Activated naive CD8-positive, alpha-beta T cell treated with anti-CD3 and anti-CD28 coated beads, Interleukin-2, amount 50 U/mL, for 16 hours (primary cell): Measurements from ENCODE around the gene NMRK1.

ENCODE experiments used
- DNase-seq: peaks from one replicate; pipeline ENCODE4 v3.0.0-alpha.2; 2020; ENCODE audit warnings: low read depth, low spot score

The NMRK1 gene

DNA sequence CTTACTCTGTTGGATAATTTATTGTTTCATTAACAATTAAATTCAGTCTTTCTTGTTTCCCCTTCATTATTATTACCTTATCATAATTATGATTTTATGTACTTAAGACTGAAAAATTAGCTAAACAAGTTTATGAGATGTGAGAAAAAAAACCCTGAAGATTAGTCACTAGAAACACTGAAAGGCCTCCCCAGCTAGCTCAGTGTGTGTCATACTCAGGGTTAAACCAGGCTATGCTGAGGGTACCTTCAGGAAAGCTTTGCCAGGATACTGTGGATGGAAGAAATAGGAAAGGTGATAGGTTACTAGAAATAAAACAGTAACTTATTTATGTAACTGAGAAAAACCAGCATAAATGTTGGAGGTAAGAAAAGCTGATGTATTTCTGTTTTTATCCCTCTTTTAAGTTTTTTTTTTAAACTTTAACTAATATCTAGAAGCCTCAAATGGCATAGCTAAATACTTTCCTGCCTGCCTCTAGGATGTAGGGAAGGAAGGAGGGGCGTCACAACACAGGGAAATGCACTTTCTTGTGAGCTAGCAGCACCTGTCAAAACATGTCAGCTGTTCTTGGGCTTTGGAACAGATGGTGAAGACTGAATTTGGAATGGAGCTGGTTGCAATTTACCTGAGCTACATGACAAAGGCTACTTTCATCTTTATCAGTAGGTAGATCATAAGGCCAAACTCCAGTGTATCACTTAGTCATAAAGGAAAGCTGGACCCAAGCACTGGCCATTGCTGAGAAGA is 24.2 kb downstream of the NMRK1 start:
- no peak for DNase-seq

DNA sequence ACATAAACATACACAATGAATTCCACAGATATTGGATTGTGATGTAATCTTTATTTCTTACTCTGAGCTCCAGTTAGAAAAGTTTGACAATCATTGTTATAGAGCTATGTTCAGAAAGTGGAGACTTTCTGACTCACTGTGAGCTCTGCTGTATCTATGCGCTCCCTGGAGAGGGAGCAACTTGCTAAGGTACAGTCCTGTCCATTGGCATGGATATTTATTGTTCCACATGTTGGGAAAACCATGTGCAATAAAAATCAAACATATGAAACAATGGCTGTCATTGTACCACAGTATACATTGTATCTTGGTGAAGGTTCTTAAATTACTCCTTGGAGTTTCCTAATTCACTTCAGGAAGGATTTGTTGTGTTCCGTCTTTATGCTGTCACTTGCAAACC is 26.8 kb downstream of the NMRK1 start:
- no peak for DNase-seq

DNA sequence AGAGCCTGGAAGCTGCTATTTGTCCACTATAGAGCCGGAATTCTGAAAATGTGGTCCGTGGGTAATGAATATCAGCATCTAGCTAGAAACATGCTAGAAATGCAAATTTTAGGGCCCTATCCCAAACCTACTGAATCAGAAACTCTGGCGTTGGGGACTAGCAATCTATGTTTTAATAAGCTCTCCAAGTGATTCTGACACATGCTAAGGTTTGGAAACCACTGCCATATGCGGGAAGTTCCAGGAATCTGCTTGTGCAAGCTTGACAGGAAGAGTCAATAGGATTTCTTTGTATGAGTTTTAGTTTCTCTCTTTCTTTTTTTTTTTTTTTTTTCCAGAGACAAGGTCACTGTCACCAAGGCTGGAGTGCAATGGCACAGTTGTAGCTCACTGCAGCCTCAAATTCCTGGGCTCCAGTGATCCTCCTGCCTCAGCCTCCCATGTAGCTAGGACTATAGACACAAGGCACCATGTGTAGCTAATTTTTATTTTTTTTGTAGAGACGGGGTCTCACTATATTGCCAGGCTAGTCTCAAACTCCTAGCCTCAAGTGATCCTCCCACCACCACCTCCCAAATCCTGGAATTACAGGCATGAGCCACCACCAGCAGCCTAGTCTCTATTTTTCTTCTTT is 33.5 kb downstream of the NMRK1 start:
- DNase-seq = no peak

DNA sequence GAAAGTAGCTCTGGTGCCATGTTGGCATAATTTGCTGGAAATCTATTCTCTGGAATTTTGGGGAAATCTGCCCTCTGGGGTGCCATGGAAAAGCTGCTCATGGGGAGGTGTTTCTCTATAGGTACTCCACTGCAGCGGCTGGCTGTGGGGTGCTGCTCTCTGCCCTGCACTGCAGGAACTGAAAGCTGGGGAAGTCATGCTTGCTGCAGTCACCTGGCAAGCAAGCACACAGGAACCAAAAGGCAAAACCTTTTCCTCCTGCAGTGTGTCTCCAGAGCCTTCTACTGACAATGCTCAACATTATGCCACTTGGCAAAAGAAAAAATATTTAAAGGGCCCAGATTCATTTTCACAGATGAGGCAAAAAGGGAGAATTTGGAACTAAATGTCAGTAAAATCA is 34.1 kb downstream of the NMRK1 start:
- no peak for DNase-seq

DNA sequence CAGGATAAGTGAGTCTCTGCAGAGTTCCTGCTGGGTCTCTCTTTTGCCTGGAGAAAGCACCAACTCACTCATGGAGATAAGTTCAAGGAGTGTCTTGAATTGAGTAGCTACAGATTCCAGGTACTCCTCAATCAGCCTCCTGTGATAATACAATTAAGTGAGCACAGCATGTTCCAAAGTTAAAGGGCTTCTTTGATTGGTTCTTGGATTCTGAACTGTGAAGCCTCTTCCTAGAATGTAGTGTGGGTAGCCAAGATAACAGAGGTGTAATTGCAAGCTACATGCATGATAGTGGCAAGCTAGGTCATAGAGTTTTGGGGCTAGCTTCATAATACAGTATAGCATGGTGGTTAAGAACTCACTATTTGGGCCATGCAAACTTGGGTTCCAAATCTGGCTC is 36.7 kb downstream of the NMRK1 start:
- DNase-seq = no peak

DNA sequence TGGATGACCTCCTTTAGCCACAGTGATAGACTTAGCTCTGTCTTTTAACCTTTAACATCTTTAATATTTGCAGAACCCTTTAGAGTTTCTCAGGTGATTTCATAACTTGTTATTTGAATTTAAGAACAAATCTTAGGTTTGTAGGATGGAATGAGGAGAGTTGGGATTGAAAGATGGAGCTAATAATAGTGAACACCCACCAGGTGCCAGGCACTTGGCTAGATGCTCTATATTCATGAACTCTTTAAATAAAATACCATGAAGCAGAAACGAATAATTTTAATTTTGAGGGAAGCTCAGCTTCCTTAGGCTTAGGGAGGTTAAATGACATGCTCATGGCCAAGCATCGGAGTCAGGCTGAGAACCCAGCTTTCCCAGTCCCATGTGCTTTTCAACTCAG is 40.4 kb downstream of the NMRK1 start:
- no peak for DNase-seq

DNA sequence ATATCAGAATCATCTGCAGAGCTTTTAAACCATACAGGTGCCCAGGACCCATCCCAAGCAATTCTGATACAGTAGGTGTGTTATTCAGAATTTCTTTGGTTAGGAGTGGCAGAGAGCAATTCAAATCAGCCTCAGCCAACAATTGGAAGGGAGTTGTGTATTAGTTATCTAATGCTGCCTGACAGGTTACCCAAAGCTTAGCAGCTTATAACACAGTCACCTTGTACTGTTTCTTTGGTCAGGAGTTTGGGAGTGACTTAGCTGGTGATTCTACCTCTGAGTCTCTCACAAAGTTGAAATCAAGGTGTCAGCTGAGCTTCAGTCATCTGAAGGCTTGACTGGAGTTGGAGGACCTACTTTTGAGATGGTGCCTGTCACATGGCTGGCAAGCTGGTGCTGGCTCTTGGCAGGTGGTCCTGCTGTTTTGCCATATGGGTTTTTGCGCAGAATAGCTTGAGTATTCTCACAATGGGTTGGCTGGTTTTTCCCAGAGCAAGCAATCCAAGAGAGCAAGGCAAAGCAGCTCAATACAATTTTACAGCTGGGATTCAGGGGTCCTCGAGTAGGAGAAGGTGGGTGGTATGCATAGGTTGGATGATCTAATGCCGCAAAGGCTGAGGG is 41.1 kb downstream of the NMRK1 start:
- no peak for DNase-seq

DNA sequence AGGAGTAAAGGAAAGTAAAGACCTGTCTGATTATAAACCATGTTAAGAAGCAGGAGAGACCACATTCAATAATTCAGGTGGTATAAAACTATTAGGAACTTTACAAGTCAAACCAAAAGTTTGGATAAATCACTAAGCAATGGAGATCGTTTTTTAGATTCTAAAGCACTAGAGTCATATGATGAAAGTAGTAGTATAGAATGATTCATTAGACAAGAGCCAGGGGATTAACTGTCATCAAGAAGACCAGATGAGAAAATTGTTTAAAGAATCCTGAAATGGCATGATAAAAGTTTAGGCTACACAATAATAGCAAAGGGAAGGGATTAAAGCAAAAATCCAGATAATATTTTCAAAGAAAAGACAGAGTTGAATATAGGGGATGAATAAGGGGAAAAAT is 46.9 kb downstream of the NMRK1 start:
- no peak for DNase-seq

DNA sequence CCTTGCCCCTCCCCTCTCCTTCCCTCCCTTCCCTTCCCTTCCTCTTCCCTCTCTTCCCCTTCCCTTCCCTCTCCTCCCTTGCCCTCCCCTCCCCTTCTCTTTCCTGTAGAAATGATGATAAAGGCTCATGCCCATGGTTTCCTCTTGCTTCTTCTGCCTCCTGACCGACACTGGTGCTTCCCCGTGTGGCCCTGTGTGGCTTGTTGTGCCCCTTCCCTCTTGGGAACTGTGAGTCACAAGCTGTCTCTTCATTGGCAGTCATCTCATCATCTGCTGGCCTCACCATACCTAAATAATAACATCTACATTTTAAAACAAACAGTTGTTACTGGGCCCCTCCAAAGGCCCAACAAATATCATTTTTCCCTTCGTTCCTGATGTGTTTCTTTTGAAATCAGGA is 48.2 kb downstream of the NMRK1 start:
- DNase-seq = no peak

DNA sequence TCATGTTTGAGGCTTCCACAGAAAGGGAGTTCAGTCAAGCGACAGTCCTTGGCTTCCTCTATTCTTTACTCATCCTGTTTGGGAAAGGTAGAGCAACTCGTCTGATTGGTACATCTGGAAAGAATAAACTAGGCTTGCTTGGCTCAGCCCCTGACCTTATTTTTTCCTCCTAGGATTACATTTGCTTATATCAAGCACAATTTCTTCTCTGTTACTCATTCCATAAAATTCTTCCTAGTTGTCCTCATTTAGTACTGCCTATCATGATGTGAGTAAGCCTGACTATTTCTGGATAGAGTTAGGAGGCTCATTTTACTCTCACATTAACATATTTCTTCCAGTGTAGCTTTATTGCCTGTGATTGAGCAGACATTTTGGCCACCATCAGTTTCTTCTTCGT is 48.9 kb downstream of the NMRK1 start:
- DNase-seq = no peak

DNA sequence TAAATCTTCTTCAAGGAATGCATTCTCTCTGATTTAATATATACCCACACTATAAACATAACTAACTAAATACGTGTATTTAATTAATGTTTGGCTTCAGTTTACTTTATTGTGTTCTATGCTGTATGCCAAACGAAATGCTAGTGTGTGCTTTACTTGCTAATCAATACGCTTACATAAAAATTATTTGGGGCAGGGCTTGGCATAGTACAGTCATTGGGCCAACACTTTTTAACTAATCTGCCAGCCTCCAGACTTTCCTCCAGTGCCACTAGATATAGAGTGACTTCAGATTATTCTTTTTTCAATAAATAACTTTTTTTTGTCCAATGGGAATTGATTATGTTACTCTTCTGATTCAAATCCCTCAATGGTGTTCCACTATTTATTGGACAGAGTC is 51.2 kb downstream of the NMRK1 start:
- no peak for DNase-seq

DNA sequence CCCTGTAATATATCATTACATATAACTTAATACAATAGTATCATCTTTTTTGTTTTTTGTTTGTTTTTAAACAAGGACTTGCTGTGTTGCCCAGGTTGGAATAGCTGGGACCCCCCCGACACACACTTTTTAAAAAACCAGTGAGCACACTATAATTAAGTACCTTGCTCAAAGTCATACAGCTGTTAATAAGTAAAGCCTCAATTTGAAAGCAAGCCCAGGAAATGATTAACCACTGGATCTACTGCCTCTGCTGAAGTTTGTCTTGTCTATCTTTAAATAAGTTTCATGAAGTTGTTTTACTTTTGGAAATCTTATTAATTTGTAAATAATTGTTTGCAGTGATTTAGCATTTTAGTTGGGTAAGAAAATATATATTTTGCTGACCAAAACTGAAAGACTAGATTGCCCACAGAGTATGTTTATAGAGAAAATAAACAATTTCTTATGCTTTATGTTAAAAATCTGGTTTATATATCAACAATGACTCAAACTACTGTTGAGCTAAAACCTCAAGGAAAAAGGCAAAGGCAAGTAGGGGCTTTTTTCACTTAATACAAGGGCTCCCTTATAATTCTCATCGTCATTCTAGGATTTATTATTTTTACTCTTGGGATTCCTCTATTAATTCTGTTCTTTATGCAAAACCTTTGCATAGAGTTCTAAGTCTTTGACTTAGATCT is 54.0 kb downstream of the NMRK1 start:
- DNase-seq = no peak

DNA sequence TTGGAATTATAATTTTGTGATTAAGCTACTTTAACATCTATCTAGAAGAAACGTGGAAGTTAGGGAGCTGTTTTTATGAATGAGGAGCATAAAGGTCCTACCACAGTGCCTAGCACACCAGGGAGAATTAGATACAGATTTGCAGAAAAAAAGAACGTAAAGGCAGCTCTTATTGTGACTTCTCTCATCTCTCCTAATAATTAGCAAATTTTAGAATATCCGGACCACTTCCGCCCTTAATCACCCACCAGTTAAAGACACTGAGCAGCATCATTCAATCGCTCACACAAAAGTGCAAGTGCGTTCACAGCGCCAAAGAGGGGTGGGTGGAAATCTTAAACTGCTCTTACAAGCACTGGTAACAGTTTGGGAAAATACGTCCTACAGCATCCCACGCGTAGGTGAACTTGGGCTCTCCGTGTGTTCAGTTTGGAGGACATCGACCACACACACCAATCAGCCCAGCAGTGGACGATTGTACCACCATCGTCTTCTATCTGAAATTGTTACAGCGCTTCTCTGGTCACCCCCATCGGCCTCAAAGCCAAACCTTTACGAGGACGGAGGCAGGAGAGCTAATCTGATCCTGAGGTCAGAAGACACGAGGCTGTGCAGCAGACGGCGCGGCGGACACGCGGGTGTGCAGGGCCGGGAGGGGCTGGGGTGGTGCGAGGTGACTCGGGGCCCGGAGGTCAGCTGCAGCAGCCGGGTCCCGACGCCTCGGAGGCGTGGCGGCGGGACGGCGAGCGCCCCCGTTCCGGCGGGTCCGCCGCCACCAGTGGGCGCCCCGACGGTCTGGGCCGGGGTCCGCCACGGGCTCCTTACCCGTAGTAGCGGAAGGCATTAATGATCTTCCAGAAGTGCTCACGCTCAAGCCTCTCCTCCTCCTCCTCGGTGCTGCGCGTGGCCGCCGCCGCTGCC is 60.5 kb downstream of the NMRK1 start:
- peak; percentile 14 for DNase-seq

DNA sequence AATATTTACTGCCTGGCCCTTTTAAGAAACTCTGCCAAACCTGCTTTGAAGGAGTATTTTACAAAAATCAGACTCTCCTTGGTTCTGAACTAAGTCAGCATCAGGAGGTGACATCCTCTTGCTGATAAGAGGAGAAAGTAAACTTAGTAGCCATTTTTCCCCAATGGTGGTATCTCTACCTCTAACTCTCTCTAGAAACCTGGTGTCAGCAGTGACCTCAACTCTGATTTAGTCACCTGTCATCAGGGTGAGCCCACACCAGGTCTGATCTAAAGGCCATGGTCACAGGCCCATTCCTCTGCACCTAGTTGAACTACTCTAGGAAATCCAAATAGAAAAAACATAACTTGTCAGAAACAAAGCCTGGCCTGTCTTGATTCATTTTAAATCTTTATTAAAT is 64.1 kb downstream of the NMRK1 start:
- no peak for DNase-seq

DNA sequence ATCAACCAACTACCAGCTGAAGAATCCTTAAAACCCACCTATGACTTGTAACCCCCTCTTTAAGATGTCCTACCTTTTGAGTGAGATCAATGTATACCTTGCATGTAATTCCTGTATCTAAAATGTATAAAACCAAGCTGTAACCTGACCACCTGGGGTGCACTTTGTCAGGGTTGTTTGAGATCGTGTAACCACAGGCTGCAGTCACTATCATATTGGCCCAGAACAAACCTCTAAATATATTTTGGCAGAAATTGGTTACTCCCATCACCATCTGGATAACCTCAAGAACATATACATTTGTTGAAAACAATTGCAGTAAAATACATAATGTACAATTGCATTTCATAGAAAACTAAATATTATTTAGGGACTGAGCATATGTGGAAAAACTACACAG is 68.3 kb downstream of the NMRK1 start:
- DNase-seq = no peak

DNA sequence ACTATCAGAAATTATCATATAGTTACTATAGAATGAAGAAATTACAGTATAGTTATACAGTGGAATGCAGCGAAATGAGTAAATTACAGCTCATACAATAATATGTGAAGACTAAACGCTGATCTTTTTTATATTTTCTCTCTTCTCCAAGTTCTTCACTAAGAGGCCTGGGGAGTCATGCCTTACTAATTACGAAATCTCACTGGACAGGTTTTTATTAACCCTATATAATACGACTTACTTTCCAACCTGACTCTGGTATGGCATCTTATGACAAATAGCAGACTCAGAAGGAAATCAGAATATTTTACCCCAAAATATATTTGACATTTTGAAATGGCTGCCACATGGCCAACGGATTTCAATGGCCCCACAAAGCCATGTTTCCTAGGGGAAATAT is 68.9 kb downstream of the NMRK1 start:
- DNase-seq = no peak

DNA sequence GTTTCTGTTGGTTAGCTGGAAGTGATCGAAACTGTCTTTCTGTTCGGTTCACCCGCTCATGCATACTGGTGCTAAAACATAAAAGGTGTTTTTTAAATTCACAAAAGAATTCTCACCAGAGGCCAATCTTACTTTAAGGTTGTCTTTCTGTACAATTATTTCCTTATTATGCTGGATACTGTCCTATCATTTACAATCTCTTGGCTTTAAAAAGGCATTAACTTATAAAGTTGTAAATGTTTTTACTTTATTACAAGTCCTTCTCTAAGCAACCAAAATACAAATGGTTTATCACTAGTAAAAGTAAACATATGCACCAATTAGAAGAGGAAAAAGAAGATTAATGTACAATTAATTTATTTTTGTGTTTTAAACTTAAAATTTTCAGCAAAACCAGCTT is 70.6 kb downstream of the NMRK1 start:
- no peak for DNase-seq

DNA sequence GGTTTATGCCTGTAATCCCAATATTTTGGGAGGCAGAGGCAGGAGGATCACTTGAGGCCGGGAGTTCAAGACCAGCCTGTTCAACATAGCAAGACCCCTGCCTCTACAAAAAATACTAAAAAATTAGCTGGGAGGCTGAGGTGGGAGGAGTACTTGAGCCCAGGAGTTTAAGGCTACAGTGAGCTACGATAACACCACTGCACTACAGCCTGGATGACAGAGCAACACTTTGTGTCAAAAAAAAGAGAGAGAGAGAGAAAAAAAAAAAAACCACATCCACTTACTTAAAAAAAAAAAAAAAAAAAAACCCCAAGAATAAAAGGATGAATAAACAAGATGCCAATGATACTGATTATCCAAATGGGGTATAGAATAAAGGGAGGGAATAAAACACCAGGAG is 74.2 kb downstream of the NMRK1 start:
- DNase-seq = no peak
